OCI-LY1 (cell line): ENCODE data around the gene ENPP3.

Source experiments
- H2AFZ ChIP-seq: fragments of 200-600 bp; sonication (generic), shearing (Covaris generic); 2 replicates; pipeline ENCODE4 v1.6.0; 2014; ENCODE audit warnings: antibody characterized with exemption, mild to moderate bottlenecking, low read length
- H3F3A ChIP-seq: fragments of 200-600 bp; sonication (generic), shearing (Covaris generic); 2 replicates; pipeline ENCODE4 v1.6.0; 2014; ENCODE audit warnings: mild to moderate bottlenecking, antibody characterized with exemption, low read length, moderate library complexity; ENCODE audit not compliant: insufficient read depth
- H3K27ac ChIP-seq: fragments of 200-600 bp; sonication (generic); 2 replicates; pipeline ENCODE4 v1.5.1; 2014; ENCODE audit warnings: low read length, mixed run types, mild to moderate bottlenecking, low read depth; ENCODE audit not compliant: poor library complexity, severe bottlenecking
- H3K27me3 ChIP-seq: fragments of 200-600 bp; sonication (generic); 2 replicates; pipeline ENCODE4 v1.6.0; 2014; ENCODE audit warnings: antibody characterized with exemption, mild to moderate bottlenecking, low read length, moderate library complexity; ENCODE audit not compliant: insufficient read depth
- H3K36me3 ChIP-seq: fragments of 200-600 bp; sonication (generic); 2 replicates; pipeline ENCODE4 v1.6.1; 2014; ENCODE audit warnings: mild to moderate bottlenecking, antibody characterized with exemption, low read length, moderate library complexity, mixed read lengths; ENCODE audit not compliant: insufficient read depth
- H3K4me1 ChIP-seq: fragments of 200-600 bp; sonication (generic); 2 replicates; pipeline ENCODE4 v1.5.1; 2014; ENCODE audit warnings: mild to moderate bottlenecking, low read length, moderate library complexity; ENCODE audit not compliant: insufficient read depth, severe bottlenecking
- H3K4me2 ChIP-seq: fragments of 200-600 bp; sonication (generic), shearing (Covaris generic); 2 replicates; pipeline ENCODE4 v1.6.1; 2014; ENCODE audit warnings: low read length
- H3K4me3 ChIP-seq: fragments of 200-600 bp; sonication (generic); 2 replicates; pipeline ENCODE4 v1.5.1; 2014; ENCODE audit warnings: low read length, low read depth, mild to moderate bottlenecking, mixed read lengths; ENCODE audit not compliant: poor library complexity, severe bottlenecking
- H3K79me2 ChIP-seq: fragments of 200-600 bp; shearing (Covaris generic); 2 replicates; pipeline ENCODE4 v1.6.1; 2016; ENCODE audit warnings: mixed run types, low read length, mixed read lengths; ENCODE audit not compliant: insufficient read depth
- H3K9ac ChIP-seq: fragments of 200-600 bp; sonication (generic), shearing (Covaris generic); 2 replicates; pipeline ENCODE4 v1.6.1; 2014; ENCODE audit warnings: mild to moderate bottlenecking, low read length, mixed read lengths
- H3K9me2 ChIP-seq: fragments of 200-600 bp; sonication (generic), shearing (Covaris generic); 2 replicates; pipeline ENCODE4 v1.6.1; 2014; ENCODE audit warnings: low read depth, mild to moderate bottlenecking, low read length, mixed read lengths
- H3K9me3 ChIP-seq: fragments of 200-600 bp; shearing (Covaris generic); 2 replicates; pipeline ENCODE4 v1.6.1; 2014; ENCODE audit warnings: low read length, mixed read lengths
- H4K20me1 ChIP-seq: fragments of 200-600 bp; sonication (generic), shearing (Covaris generic); 2 replicates; pipeline ENCODE4 v1.6.0; 2016; ENCODE audit warnings: mild to moderate bottlenecking, low read length; ENCODE audit not compliant: insufficient read depth
- CTCF ChIP-seq: fragments of 200-600 bp; sonication (generic), shearing (Covaris generic); IDR thresholded peaks from 2 replicates; pipeline ENCODE4 v1.5.1; 2017; ENCODE audit warnings: mild to moderate bottlenecking, antibody characterized with exemption, low read length, moderate library complexity, mixed read lengths
- EZH2 ChIP-seq: fragments of 200-600 bp; sonication (generic), shearing (Covaris generic); IDR thresholded peaks from 2 replicates; pipeline ENCODE4 v1.8.0; 2017; ENCODE audit warnings: borderline replicate concordance, mixed run types, mild to moderate bottlenecking, antibody characterized with exemption, low read length, moderate library complexity, mixed read lengths

ENPP3 gene

GRCh38 chr6:131673184-131673583, 36.1 kb downstream of the ENPP3 start:
- Histone ChIP-seq H3K79me2 (no peaks in the 10 kb centered on the region), H3K36me3 (no peaks in the 10 kb centered on the region), H3K27me3 (no peaks in the 10 kb centered on the region), H2AFZ (no peak overlapping the region), H3K27ac (no peak overlapping the region), H4K20me1 (no peaks in the 10 kb centered on the region), H3K4me2 (no peak overlapping the region), H3K9me3 (no peaks in the 10 kb centered on the region), H3K4me1 (no peaks in the 10 kb centered on the region), H3K4me3 (no peak overlapping the region), H3F3A (no peaks in the 10 kb centered on the region), H3K9ac (no peak overlapping the region), H3K9me2 (no peaks in the 10 kb centered on the region)
- TF ChIP-seq EZH2 (no peak), CTCF (no peak)

DNA sequence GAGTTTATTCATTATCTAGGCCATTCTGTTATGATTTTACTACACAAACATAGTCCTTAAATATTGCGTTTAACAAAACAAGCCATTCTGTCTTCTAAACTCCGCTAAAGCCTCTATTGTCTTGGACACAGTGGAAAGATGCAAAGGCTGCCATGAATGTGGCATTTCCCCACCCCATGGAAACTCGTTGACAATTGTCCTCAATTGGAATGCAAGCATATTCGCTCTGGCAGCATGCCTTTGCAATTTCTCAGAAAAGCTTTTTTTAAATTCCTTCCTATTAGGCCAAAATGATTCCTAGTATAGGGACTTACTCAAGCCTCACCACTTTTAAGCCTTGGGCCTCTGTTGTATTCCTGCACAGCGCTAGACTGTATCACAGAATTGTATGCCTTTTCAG, 41.3 kb downstream of the ENPP3 start:
- Histone ChIP-seq H3K9me3 (no peaks in the 10 kb centered on the region), H3F3A (no peaks in the 10 kb centered on the region), H3K9me2 (no peaks in the 10 kb centered on the region), H3K79me2 (no peaks in the 10 kb centered on the region), H3K4me1 (no peaks in the 10 kb centered on the region), H2AFZ (no peak overlapping the region), H3K4me2 (no peak overlapping the region), H3K9ac (no peak overlapping the region), H3K4me3 (no peak overlapping the region), H3K27ac (no peak overlapping the region), H4K20me1 (no peaks in the 10 kb centered on the region), H3K27me3 (no peaks in the 10 kb centered on the region), H3K36me3 (no peaks in the 10 kb centered on the region)
- TF ChIP-seq CTCF (no peak), EZH2 (no peak)

- no peak for TF ChIP-seq EZH2
- TF ChIP-seq CTCF: no peak
- no peaks in the 10 kb centered on the region for H3K36me3 ChIP-seq
These were observed 43.8 kb downstream of the ENPP3 start for GRCh38 chr6:131680868-131681267.

More at GRCh38 chr6:131680868-131681267, 43.8 kb downstream of the ENPP3 start:
- Histone ChIP-seq H4K20me1 (no peaks in the 10 kb centered on the region), H3F3A (no peaks in the 10 kb centered on the region), H3K4me3 (no peak overlapping the region), H3K9me3 (no peaks in the 10 kb centered on the region), H2AFZ (no peak overlapping the region), H3K4me1 (no peaks in the 10 kb centered on the region), H3K27me3 (no peaks in the 10 kb centered on the region), H3K79me2 (no peaks in the 10 kb centered on the region), H3K9ac (no peak overlapping the region), H3K27ac (no peak overlapping the region), H3K4me2 (no peak overlapping the region), H3K9me2 (no peaks in the 10 kb centered on the region)
